G401 (cell line): ENCODE data around the gene MYBPH. TPM values are rescaled to one million over a fixed set of nuclear protein-coding genes. Genes with fewer than 3 reads are reported as not detected.

Experiments used
- DNase-seq: peaks from one replicate; pipeline ENCODE4 v3.0.0-alpha.2; 2015; ENCODE audit warnings: low spot score
- in situ Hi-C: cut with HindIII; loops from 2 replicates; pipeline ENCODE4 v1.10.0; 2016; ENCODE audit warnings: low sequenced_read_pairs, mixed read lengths
- total RNA-seq: library from RNA; depleted of rRNA; stranded (reverse); fragments of >200 nt; shearing (Covaris generic); gene quantifications from 2 replicates; pipeline ENCODE4 v1.2.3, GENCODE V29; 2014

Gene MYBPH
- total RNA-seq, 1 experiment from 2014 or later, result 0.47 TPM

DNA sequence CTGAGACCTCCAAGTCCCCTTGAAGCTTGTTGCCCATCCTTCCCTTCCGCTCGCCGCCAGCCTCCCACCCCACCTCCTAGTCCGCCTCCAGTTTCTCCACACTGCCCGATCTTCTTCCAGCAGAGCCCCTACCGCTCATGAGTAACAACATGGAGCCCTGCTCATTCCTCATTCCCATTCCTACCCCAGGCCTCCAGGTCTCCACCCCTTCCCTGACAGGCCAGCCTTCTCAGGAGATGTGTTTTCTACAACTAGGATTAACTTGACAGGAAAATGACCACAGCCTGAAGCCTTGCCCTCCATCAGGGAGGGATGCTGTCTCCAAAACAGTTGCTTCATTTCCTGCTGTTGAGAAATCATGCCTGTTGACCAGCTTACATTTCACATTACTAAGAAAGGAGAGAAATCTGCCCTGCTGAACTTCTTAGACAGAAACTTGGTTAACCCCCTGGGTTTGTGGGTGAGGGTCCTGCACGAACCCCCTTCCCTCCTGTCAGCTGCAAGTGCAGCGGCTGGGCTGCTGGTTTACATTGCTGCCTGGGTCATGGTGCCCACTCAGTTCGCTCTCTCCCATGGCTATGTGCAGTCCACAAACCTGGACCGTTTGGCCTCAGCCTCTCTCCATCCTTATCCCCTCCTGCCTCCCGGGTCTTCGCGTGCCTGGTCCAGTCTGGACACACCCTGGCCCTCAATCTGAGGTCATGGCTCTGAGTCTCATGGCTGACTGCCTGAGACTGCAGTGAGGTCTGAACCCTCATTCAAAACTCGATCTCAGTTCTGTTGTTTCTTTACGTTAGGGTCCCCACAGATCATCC is 27.0 kb upstream of the MYBPH start:
- in situ Hi-C loops, result no loop called here
- no peak for DNase-seq

DNA sequence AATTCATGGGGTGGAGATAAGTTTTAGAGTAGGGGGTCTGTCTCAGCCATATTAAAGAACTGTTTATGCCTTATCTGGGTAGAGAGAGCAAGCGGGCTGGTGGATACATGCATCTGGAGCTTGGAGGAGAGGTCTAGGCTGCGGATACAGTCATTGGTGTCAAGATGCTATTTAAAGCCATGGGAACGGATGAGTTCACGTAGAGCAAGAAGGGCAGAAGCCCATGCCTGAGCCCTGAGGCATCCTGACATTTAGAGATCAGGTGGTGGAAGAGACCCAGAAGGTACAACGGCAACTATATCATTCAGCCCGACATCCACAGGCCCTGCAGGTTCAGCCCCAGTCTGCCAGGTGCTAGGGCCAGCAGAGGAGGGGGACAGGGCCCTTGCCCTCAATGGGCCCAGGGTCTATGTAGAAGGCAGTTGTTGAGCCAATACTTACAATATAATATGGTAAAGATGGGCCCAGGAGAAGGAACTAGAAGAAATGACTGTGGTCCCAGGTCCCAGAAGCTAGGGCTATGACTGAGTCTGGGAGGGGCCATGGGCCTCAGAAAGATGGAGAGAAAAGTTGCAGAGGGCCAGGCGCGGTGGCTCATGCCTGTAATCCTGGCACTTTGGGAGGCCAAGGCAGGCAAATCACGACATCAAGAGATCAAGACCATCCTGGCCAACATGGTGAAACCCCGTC is 26.0 kb upstream of the MYBPH start:
- in situ Hi-C loops, result no loop called here
- DNase-seq, result no peak

DNA sequence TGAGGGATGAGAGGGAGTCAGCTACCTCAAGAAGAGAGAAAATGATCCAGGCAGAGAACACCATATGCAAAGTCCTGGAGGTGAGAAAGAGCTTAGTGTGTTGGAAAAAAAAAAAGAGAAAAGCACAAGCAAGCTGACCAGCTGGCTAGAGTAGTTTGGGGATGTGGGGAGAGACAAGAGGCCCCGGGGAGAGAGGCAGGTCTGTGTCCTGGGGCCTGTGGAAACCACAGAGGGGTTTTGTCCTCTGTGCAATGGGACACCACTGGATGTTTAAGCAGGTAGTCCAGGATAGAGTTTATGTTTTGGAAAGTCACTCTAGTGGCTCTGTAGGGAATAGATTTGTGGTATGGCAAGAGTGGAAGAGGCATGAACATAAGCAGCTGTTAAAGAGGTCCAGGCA is 25.3 kb upstream of the MYBPH start:
- in situ Hi-C loops, result no loop called here
- DNase-seq, result no peak

DNA sequence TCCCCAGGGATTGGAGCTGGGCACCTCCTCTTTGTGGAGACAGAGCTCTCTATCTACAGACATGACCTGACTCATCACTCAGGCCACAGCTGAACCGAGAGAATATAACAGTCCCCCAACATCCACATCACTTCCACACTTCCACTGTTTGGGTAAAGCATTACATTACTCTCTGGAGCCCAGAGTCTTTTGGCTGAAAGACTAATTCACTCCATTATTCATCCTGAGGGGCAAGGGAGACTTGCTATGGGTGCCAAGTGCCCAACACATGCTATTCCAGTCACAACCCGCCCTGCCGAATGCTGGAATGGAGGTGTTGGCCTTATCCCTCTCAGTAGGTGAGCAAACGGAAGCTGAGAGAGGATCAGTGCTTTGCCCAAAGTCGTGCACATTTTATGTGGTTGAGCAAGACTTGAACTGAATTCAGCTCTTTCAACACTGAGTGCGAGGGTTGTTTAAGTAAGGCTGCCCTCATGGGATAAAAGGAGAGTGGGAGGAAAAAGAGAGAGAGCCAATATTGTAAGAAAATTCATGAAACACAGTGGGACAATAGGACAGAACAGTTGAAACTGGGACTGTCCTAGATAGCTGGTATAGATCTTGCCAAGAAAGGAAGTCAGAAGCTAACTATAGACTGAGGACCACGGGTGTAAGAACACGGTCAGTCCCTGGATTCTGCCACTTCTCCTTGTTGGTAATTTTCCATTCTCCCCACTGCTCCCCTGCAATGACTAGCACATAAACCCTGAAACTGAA is 24.4 kb upstream of the MYBPH start:
- DNase-seq, result peak; percentile 88
- in situ Hi-C loops, result no loop called here

DNA sequence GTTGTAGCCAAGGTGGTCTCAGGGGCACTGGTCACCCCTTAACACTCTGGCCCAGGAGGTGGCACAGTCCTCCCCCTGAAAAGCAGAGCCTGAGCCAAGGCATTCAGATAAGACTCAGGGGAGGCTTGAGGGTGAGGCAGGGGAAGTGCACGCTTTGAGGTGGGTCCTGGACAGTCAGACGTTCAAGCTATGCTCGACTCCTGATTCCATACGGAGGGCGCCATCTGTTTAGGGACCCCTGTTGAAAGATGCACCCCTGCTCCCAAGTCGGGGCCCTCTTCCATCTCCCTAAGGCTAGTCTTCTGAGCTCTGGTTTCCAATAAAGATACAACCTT is 23.8 kb upstream of the MYBPH start:
- no peak for DNase-seq
- in situ Hi-C loops, result no loop called here

DNA sequence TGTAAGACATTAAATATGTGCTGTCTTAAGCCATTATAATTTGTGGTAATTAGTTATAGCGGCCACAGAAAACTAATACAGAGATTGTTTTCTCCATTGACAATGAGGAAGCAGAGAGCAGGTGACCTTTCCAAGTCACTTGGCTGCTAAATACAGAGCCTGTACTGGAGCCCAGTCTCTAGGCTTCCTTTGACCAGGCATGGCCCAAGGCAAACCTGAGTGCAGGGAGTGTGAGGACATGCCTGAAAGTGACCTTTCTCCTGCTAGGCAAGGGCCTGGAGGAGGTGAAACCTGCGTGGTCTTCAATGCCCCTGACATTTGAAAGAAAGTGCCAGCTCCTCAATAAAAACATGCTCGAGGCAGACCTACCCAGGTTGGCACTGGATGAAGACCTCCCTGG is 23.4 kb upstream of the MYBPH start:
- in situ Hi-C loops, result no loop called here
- no peak for DNase-seq

DNA sequence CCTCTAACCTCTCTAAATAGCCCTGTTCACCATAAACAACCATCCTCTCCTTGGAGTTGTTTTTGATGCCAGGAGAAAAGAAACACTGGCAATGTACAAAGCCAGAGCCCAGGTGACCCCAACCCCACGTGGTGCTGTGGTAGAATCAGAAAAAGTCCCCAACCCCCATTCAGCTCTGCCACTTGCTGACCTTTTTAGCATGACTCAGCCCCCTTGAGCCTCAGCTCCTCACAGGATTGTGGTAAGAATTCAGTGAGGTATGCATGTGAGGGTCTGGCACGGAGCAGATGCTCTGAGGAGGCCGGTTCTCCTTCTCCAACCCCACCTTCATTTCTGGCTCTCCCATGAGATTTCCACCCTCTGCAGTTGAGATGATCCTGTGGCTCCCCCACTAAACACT is 22.0 kb upstream of the MYBPH start:
- in situ Hi-C loops, result no loop called here
- no peak for DNase-seq

DNA sequence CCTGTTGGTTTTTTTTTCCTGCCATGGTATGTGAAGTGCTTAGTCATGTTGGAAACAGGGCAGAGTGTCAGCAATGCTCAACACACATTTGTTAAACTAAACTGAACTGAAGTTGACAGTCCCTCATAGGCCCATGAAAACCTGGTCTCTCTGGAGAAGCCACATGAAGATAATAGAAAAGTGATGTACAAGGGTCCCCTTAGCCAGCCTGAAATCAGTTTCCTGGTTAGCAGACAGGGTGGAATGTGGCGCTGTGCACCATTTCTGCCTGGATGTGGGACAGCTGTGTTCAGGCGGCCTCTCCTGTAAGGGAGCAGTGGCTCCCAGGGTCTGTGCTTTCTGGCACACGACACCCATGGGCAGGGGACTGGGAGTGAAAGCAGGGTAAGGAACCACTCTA is 20.7 kb upstream of the MYBPH start:
- no peak for DNase-seq
- in situ Hi-C loops, result no loop called here

DNA sequence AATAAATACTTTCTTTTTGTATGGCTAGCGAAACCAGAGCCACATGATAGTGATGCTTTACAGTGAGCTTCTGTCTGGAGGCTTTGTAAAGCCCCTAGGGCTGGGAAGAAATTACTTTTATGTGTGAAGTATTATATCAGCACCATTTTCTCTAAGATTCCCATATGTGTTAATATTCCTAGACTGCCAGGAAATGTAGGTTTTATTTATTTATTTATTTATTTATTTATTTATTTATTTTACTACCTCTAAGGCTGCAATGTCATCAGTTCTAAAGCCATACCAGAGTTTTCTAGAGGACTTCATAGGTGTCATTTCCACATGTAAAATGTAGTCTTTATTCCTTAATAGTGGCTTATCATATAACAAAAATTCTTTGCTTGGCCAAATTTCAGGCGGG is 15.3 kb upstream of the MYBPH start:
- no peak for DNase-seq
- in situ Hi-C loops, result no loop called here

DNA sequence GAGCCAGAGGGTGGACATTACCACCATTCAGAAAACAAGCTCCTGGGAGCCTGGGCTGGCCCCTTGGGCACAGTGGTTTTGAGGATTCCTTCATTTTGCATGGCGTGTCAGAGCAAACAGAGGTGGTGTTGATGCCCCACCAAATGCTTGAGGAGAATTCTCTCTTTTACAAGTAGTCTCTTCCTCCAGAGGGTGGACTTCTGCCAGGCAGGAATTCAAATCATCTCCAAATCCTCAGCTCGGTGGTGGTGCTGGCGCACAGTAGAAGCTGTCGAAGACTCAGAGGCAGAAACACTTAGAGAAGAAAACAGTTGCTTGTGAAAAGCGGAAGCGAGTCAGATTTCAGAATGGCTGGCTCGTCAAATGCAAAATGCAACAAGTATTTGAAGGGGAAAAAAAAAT is 14.3 kb upstream of the MYBPH start:
- peak; percentile 33 for DNase-seq
- in situ Hi-C loops, result no loop called here

DNA sequence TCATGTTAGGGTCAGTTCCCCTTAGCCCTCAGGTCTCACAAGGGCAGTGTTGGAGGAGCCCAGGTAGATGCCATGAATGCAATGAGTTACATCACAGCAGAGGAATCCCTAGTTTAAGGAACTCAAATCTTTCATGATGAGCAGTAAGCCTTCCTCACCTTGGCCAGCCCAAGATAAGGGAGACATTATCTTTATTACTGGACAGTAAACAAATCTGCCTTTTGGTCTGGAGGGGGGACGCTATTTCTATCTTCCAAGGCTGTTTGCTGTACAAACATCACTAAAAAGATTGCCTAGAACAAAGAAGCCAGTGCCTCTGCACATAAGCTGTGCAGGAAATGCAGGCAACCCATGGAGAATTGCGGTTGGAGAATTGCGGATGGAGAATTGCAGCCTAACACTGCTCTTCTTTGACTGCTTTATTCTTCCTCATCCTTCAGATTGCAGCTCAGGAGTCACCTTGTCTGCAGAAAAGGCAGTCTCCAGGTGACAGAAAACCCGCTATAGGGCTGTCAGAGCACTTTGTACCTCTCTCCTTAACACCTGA is 13.1 kb upstream of the MYBPH start:
- in situ Hi-C loops, result no loop called here
- DNase-seq, result no peak

DNA sequence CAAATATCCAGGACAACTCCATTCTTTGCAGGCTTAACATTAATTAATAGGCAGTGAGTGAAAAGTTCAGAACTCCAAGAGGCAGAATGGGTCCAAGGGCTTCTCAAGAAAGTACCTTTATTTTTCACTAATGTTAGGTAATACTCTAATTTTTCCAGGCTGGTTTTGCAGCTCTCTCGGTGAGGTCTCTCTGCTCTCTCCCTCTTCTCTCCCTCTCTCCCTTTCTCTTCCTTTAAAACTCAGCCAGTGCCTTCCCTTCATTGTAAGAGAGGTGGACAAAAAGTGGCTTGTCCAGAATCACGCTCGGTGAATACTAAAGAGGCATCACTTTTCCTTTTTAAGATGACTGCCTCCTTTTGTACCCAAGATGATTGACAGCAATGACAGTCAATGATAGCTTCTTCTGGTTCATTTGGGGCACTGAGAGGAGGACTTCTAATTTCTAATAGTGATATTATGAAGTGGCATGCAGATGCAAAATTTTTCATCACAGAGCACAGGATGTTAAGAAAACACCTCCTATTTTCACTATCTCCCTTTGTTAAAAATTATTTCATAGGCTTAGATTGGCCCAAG is 12.2 kb upstream of the MYBPH start:
- in situ Hi-C loops, result no loop called here
- no peak for DNase-seq

DNA sequence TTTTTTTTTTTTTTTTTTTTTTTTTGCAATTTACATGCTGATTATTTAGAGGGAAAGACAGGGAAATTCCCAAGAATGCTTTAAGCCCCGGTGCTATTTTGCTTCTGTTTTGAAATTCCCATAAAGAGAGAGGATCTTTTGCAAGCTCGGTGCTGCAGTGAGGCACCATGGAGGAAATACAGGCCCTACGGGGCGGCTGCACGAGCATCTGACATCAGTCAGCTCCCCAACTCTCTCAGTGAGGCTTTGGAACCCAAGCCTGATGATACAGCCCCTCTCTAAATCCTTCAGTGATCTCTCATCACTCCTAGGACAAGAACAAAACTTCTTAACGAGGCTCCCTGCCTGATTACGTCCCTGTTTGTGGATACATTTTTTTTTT is 11.7 kb upstream of the MYBPH start:
- in situ Hi-C loops, result no loop called here
- no peak for DNase-seq

DNA sequence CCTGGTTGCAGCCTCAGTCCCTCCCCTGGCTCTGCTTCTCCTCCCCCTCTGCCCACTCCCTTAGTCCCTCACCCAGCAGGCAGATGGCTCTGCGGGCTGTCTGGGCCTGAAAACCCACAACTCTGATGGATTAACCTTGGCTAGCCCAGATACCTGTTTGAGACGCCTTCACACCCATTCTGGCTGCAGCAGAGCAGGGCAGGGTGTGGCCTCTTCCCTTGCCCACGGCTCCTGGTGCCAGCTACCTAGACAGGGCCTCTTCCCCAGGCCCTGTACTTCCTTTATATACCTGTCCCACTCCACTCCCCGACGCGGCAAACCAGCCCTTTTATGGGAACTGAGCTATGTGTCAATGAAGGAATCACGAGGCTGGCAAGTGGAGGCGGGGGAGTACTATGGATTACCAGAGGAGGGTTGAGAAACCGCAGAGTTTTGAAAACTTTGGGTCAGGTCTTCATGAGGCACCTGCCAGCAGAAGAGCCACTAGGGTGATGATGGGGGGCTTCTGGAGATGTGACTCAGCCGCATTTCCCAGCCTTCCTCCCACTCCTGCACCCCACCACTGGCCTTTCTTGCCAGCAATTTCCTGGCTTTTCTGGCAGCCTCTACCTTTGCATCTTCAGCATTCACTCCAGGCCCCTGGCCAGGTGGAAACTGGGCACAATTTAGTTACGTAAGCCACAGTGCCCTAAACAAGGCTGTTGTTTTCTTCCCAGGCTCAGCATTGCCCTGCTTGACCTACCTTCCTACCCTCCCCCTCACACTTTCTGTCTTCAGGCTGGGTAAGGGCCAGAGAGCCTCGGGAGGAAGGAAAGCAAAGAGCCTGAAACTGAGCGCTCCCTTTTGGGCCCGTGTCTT is 11.0 kb upstream of the MYBPH start, which contains the start of gene CHI3L1:
CHI3L1 (minus strand) TSS at position 259 of the 858 bp plus-strand sequence; CDS start at position 178, 81 bp downstream.
- peak; percentile 92 for DNase-seq
- in situ Hi-C loops, result no loop called here

DNA sequence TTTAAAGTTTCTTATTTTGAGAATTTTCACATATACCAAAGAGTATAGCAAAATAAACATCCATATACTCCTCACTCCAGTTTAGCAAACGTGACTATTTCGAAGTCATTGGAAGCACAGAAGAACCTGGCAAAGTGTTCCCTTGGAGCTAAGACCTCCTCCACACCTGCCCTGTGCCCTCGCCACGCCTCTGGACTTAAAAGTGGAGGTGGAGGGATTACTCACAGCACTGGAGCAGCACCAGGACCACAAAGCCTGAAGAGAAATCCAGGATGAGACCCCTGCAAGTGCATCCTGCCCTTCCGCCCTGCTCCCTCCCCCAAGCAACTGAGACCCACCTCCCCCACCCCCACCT is 10.4 kb upstream of the MYBPH start:
- in situ Hi-C loops, result no loop called here
- DNase-seq, result no peak

DNA sequence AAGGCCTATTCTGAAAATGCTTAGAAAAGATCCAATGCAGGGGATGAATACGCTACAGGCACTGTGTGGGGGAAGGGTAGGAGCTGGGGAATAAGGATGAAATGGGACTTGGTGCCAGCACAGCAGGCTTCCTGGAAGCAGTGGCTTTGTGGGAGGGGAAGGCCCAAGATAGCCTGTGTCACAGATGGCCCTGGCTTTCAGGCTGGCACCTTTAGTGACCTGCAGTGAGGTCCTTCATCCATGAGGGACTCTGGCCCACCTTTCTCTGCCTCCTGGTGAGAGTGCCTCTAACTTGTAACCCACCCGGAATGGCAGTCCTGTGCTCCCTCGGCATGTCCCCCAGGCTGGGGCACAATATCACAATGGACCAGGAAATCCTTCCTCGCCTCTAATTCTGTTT is 10.0 kb upstream of the MYBPH start:
- DNase-seq, result peak; percentile 95
- in situ Hi-C loops, result no loop called here

DNA sequence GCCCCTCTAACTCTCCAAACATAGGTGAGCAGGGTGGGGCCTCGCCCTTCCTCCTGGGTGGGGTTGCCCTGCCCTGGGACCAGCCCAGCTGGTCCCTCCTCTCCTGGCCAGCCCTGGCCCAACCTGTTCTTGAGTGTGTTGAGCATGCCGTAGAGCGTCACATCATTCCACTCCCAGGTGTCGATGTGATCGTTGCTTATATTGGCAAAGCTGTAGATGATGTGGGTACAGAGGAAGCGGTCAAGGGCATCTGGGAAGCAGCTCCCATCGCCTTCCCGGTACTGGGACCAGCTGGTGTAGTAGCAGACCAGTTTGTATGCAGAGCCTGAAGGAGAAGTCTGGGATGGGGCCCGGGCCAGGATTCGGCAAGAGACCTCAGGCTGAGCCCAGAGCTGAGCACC is 9.4 kb upstream of the MYBPH start:
- in situ Hi-C loops, result no loop called here
- DNase-seq, result no peak

DNA sequence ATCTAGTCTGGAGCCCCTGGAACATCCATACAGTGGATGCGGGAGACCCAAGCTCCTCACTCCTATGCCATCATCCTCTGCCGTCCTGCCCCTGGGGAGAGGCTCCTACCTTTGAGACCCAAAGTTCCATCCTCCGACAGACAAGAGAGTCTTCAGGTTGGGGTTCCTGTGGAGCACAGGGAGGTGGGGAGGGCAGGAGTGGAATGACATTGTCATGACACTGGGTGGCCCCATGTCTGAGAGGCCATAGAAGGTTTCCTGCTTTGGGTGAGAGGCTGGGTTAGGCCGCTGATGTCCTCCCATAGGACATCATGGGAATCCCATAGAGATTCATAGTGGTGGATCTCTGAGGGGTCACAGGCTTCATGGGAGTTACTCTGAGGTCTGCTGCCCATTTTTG is 8.8 kb upstream of the MYBPH start:
- in situ Hi-C loops, result no loop called here
- no peak for DNase-seq

DNA sequence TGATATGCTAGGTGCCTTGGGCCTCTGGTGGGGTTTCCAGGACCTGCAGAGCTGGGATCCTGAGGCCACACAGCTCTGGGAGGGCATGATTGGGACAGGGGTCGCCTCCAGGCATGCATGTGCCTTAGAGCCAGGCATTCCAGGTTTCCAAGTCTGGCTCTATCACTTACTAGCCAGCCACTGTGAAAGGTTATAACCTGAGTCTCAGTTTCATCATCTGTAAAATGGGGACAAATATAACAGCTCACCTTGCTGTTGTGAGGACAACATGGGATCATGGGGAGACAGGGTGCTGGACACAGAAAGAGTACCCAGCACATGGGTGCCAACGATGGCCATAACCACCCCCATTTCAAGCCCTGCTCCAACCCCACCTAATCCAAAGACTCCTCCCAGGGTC is 8.2 kb upstream of the MYBPH start:
- no peak for DNase-seq
- in situ Hi-C loops, result no loop called here
